ENCODE results near the gene AIMP1.

AIMP1 gene

DNA sequence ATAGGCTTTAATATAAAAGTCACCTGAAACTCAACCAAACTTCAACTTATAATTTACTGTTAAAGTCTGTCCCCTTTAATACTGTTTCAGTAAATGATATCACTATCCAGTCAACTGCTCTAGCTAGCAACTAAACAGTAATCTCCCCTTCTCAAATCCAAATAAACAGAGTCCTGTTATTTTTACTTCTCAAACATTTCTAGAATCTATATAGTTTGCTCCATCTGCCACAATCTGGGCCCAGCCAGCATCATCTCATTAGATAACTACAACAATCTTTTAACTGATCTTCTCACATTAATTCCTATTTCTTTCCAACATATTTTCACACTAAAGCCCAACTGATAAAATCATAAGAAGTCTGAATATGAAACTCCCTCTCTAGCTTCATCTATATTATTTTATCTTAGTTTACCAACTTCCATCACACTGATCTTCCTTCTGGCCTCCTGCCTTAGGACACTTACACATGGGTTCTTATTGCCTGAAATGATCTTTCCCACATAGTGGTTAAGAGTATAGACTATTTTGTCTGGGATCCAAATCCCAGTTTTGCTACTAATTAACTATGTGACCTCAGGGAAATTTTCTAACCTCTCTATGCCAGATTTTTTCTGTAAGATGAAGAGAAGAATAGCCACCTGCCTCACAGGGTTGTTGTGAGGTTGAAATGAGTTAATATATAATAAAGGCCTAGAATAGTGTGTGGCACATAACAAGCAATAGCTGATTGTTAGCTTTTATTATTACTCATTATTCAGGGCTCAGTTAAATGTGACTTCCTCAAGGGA is 18.9 kb upstream of the AIMP1 start:
- peaks cover 5 to 22% of the 10 kb centered on the region in 2 experiments; a peak in 2 of 3 replicates for H3K36me3 ChIP-seq (ENCODE audit: control insufficient read depth in 2 of 2, insufficient read depth in 1 of 2, low read length in 2 of 2)
- H3K4me1 ChIP-seq (ENCODE audit: control insufficient read depth, insufficient read depth, low read length) = no peaks in the 10 kb centered on the region
- no peaks in the 10 kb centered on the region for H3K9me3 ChIP-seq (ENCODE audit: control insufficient read depth, insufficient read depth, low read depth, low read length)
- TF ChIP-seq, protein P1, sequence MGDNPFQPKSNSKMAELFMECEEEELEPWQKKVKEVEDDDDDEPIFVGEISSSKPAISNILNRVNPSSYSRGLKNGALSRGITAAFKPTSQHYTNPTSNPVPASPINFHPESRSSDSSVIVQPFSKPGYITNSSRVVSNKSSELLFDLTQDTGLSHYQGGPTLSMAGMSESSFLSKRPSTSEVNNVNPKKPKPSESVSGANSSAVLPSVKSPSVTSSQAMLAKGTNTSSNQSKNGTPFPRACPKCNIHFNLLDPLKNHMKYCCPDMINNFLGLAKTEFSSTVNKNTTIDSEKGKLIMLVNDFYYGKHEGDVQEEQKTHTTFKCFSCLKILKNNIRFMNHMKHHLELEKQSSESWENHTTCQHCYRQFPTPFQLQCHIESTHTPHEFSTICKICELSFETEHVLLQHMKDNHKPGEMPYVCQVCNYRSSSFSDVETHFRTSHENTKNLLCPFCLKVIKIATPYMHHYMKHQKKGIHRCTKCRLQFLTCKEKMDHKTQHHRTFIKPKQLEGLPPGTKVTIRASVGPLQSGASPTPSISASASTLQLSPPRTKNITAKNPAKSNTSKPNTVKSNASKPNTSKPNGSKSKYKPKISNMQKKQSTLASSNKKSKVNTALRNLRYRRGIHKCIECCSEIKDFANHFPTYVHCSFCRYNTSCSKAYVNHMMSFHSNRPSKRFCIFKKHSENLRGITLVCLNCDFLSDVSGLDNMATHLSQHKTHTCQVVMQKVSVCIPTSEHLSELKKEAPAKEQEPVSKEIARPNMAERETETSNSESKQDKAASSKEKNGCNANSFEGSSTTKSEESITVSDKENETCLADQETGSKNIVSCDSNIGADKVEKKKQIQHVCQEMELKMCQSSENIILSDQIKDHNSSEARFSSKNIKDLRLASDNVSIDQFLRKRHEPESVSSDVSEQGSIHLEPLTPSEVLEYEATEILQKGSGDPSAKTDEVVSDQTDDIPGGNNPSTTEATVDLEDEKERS (tag by site-specific recombination; IDR thresholded peaks at IDR 0.05) = no peak
- no peak for TF ChIP-seq ZNF423 (tag by site-specific recombination; IDR thresholded peaks at IDR 0.05)
- no peak for TF ChIP-seq ZNF830 (tag by site-specific recombination; IDR thresholded peaks at IDR 0.05; ENCODE audit: low read depth)
- H3K4me3 ChIP-seq (ENCODE audit: low read depth, low read length) = no peak overlapping the region
- ChIA-PET POLR2A (no interaction called here), CTCF (no interaction called here)
- no peak overlapping the region for H3K27ac ChIP-seq (ENCODE audit: extremely low read depth, low read depth, low read length)

DNA sequence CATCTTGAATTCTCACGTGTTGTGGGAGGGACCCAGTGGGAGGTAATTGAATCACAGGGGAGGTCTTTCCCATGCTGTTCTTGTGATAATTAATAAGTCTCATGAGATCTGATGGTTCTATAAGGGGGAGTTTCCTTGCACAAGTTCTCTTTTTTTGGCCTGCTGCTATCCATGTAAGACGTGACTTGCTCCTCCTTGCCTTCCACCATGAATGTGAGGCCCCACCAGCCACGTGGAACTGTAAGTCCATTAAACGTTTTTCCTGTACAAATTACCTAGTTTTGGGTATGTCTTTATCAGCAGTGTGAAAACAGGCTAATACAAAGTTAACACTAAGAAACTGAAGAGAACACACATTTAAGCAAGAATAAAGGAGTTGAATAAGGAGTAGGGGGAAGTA is 16.4 kb upstream of the AIMP1 start:
- H3K4me3 ChIP-seq (ENCODE audit: low read depth, low read length) = no peak overlapping the region
- CTCF ChIA-PET = interaction anchor here (0.6 kb wide), 1 partner anchor 13 kb away, joined by 4 read pairs; no protein-coding TSS in a partner anchor
- TF ChIP-seq, protein P2, sequence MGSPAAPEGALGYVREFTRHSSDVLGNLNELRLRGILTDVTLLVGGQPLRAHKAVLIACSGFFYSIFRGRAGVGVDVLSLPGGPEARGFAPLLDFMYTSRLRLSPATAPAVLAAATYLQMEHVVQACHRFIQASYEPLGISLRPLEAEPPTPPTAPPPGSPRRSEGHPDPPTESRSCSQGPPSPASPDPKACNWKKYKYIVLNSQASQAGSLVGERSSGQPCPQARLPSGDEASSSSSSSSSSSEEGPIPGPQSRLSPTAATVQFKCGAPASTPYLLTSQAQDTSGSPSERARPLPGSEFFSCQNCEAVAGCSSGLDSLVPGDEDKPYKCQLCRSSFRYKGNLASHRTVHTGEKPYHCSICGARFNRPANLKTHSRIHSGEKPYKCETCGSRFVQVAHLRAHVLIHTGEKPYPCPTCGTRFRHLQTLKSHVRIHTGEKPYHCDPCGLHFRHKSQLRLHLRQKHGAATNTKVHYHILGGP (tag by site-specific recombination; IDR thresholded peaks at IDR 0.05) = no peak
- TF ChIP-seq GLI4 (tag by site-specific recombination; IDR thresholded peaks at IDR 0.05) (no peak), ZNF335 (tag by site-specific recombination; conservative IDR thresholded peaks at IDR 0.05) (no peak), ZNF433 (tag by site-specific recombination; IDR thresholded peaks at IDR 0.05; ENCODE audit: low read depth) (no peak), ZNF670 (tag by site-specific recombination; IDR thresholded peaks at IDR 0.05; ENCODE audit: low read depth) (no peak), ZNF514 (tag by site-specific recombination; IDR thresholded peaks at IDR 0.05) (no peak), ZBTB1 (tag by site-specific recombination; IDR thresholded peaks at IDR 0.05) (no peak), KLF8 (tag by site-specific recombination; IDR thresholded peaks at IDR 0.05) (no peak), TCF7L2 (IDR thresholded peaks at IDR 0.05; ENCODE audit: borderline replicate concordance, low read depth, low read length) (no peak)
- TF ChIP-seq, protein P3, sequence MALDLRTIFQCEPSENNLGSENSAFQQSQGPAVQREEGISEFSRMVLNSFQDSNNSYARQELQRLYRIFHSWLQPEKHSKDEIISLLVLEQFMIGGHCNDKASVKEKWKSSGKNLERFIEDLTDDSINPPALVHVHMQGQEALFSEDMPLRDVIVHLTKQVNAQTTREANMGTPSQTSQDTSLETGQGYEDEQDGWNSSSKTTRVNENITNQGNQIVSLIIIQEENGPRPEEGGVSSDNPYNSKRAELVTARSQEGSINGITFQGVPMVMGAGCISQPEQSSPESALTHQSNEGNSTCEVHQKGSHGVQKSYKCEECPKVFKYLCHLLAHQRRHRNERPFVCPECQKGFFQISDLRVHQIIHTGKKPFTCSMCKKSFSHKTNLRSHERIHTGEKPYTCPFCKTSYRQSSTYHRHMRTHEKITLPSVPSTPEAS (tag by site-specific recombination; IDR thresholded peaks at IDR 0.05) = no peak
- TF ChIP-seq, protein P4, sequence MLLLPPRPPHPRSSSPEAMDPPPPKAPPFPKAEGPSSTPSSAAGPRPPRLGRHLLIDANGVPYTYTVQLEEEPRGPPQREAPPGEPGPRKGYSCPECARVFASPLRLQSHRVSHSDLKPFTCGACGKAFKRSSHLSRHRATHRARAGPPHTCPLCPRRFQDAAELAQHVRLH (tag by site-specific recombination; IDR thresholded peaks at IDR 0.05) = no peak
- no peak overlapping the region for H3K27ac ChIP-seq (ENCODE audit: extremely low read depth, low read depth, low read length)
- peaks cover 0 to 6% of the 10 kb centered on the region in 2 experiments; a peak in 1 of 3 replicates for H3K36me3 ChIP-seq (ENCODE audit: control insufficient read depth in 2 of 2, insufficient read depth in 1 of 2, low read length in 2 of 2)
- POLR2A ChIA-PET = no interaction called here
- H3K9me3 ChIP-seq (ENCODE audit: control insufficient read depth, insufficient read depth, low read depth, low read length) = no peaks in the 10 kb centered on the region
- no peaks in the 10 kb centered on the region; the same call in 1 of the 2 replicates for H3K4me1 ChIP-seq (ENCODE audit: control insufficient read depth, insufficient read depth, low read length)
